Upper lobe of left lung (tissue), 6 donors: ENCODE results near the gene MAP4K2. TPM values are rescaled to one million over a fixed set of nuclear protein-coding genes. Genes with fewer than 3 reads are reported as not detected.
A peak's percentile ranks its signal among the peaks of the same experiment; 100 is the strongest.

Experiments
- ATAC-seq, 2 donors: fragments of 200-7000 bp; cut with Tn5 transposase; one replicate each; pipeline ENCODE4 v1.9.1; 2022; ENCODE audit warnings: mild to moderate bottlenecking in 2 of 2, moderate library complexity in 2 of 2; ENCODE audit not compliant: low FRiP score in 2 of 2
- DNase-seq, 2 donors: peaks; one replicate each; pipeline ENCODE4 v3.0.0-alpha.2; 2019 to 2020
- H3K27ac ChIP-seq, 4 donors: fragments of 200-600 bp; sonication (generic); one replicate each; pipeline ENCODE4 v1.5.1; 2016 to 2019
- H3K27me3 ChIP-seq, 4 donors: fragments of 200-600 bp; sonication (generic); one replicate each; pipeline ENCODE4 v1.5.1; 2017 to 2019
- H3K36me3 ChIP-seq, 4 donors: fragments of 200-600 bp; sonication (generic); one replicate each; pipeline ENCODE4 v1.5.1; 2016 to 2019
- H3K4me1 ChIP-seq, 4 donors: fragments of 200-600 bp; sonication (generic); one replicate each; pipeline ENCODE4 v1.5.1; 2018 to 2019
- H3K4me3 ChIP-seq, 4 donors: fragments of 200-600 bp; sonication (generic); one replicate each; pipeline ENCODE4 v1.5.1; 2017 to 2019; ENCODE audit warnings: mild to moderate bottlenecking in 2 of 4, moderate library complexity in 1 of 4
- H3K9me3 ChIP-seq, 4 donors: fragments of 200-600 bp; sonication (generic); one replicate each; pipeline ENCODE4 v1.5.1; 2018 to 2019
- CTCF ChIP-seq, 6 experiments: fragments of 450-650 bp in 4 of 6; fragments of 200-600 bp in 2 of 6; sonication (generic) in 2 of 6; IDR thresholded peaks; one replicate each; pipeline ENCODE4 v1.5.1; 2016 to 2019; ENCODE audit warnings: antibody characterized with exemption in 6 of 6
- EP300 ChIP-seq, 4 donors: sonication (generic); formaldehyde crosslinking; IDR thresholded peaks; one replicate each; pipeline ENCODE4 v1.5.1; 2017; ENCODE audit warnings: antibody characterized with exemption in 4 of 4, control low read depth in 2 of 4
- POLR2A ChIP-seq, 4 donors: fragments of 450-650 bp; IDR thresholded peaks; one replicate each; pipeline ENCODE4 v1.5.1; 2016 to 2017; ENCODE audit warnings: antibody characterized with exemption in 4 of 4, mild to moderate bottlenecking in 2 of 4
- POLR2AphosphoS5 ChIP-seq, 2 donors: sonication (generic); formaldehyde crosslinking; IDR thresholded peaks; one replicate each; pipeline ENCODE4 v1.5.1; 2017; ENCODE audit warnings: antibody characterized with exemption in 2 of 2
- WGBS, 2 donors: methylation state at CpG; one replicate each; pipeline ENCODE4 v1.1.5; 2017 to 2018; 5-methylcytosine and 5-hydroxymethylcytosine counted together
- total RNA-seq, 6 donors: library from RNA; depleted of rRNA in 4 of 6; stranded (reverse); fragments of >200 nt in 4 of 6; gene quantifications; one replicate each; pipeline versions ENCODE4 v1.1.0 to v1.2.1, GENCODE V29; 2016 to 2021
- donor health status: DM: no; HTN: no; CAD: no; lungs with moderate emphysema.
- donor health status: DM: no; HTN: yes; CAD: no; lungs with severe emphysema.

Gene MAP4K2
- total RNA-seq, 6 donors from 2014 or later: 19.0 to 84.7 (median 29.2) TPM

- no peak for TF ChIP-seq CTCF (IDR thresholded peaks at IDR 0.05)
- TF ChIP-seq POLR2AphosphoS5 (IDR thresholded peaks at IDR 0.05): no peak
- TF ChIP-seq POLR2A (IDR thresholded peaks at IDR 0.05): no peak
- no peak for TF ChIP-seq EP300 (IDR thresholded peaks at IDR 0.05)
- Histone ChIP-seq H3K36me3 (peaks cover 0 to 57% (median 34%) of the 10 kb centered on the region in 4 donors), H3K4me1 (peaks cover 0 to 3% (median 0%) of the 10 kb centered on the region in 4 donors), H3K4me3 (no peak overlapping the region), H3K27me3 (no peaks in the 10 kb centered on the region), H3K27ac (no peak overlapping the region), H3K9me3 (no peaks in the 10 kb centered on the region)
- DNase-seq (peak in 1 of 2 donors; percentile 45), ATAC-seq (peak; percentile 7 to 9)
- 81 to 92% methylated on average over 7 to 9 of the region's 9 CpGs for WGBS, 2 donors
Observed at GRCh38 chr11:64735725-64736259, 67.2 kb downstream of the MAP4K2 start.

Other genes starting within 250 kb of the MAP4K2 start
- gene SLC22A11, start 247.3 kb downstream of the MAP4K2 start, total RNA-seq: not detected
- not detected for gene SLC22A12, start 212.0 kb downstream of the MAP4K2 start, total RNA-seq
- 10 to 100 TPM in 1 of 6 donors, 1 to 10 TPM in 2, under 1 TPM in 1, not detected in 2; 0.59 to 21.6 (median 2.9) TPM for gene NRXN2, start 80.0 kb downstream of the MAP4K2 start, total RNA-seq
- 10 to 100 TPM; 20.5 to 80.7 (median 33.9) TPM for gene RASGRP2, start 59.1 kb downstream of the MAP4K2 start, total RNA-seq
- 1 to 10 TPM; 1.0 to 3.7 (median 1.5) TPM for gene PYGM, start 43.2 kb downstream of the MAP4K2 start, total RNA-seq
- gene SF1, start 24.7 kb downstream of the MAP4K2 start, total RNA-seq: 100 to 1,000 TPM; 231 to 625 (median 265) TPM
- gene MEN1, start 7.3 kb upstream of the MAP4K2 start, total RNA-seq: 10 to 100 TPM; 15.4 to 47.1 (median 24.4) TPM
- 10 to 100 TPM; 21.6 to 62.4 (median 26.0) TPM for gene CDC42BPG, start 41.4 kb upstream of the MAP4K2 start, total RNA-seq
- gene EHD1, start 75.4 kb upstream of the MAP4K2 start, total RNA-seq: 100 to 1,000 TPM in 4 of 6 donors, 10 to 100 TPM in 2; 43.0 to 167 (median 103) TPM
- 10 to 100 TPM; 24.6 to 59.2 (median 33.3) TPM for gene ATG2A, start 114.0 kb upstream of the MAP4K2 start, total RNA-seq
- 10 to 100 TPM; 21.0 to 48.1 (median 27.5) TPM for gene PPP2R5B, start 121.5 kb upstream of the MAP4K2 start, total RNA-seq
- gene GPHA2, start 132.7 kb upstream of the MAP4K2 start, total RNA-seq: not detected
- under 1 TPM in 1 of 6 donors, not detected in 5; 0.15 TPM for gene MAJIN, start 168.9 kb upstream of the MAP4K2 start, total RNA-seq
- 10 to 100 TPM in 1 of 6 donors, 1 to 10 TPM in 5; 1.7 to 36.7 (median 6.0) TPM for gene BATF2, start 193.8 kb upstream of the MAP4K2 start, total RNA-seq
- 100 to 1,000 TPM in 1 of 6 donors, 10 to 100 TPM in 5; 41.9 to 113 (median 81.2) TPM for gene ARL2, start 210.9 kb upstream of the MAP4K2 start, total RNA-seq
- 10 to 100 TPM; 14.7 to 32.1 (median 21.2) TPM for gene SNX15, start 224.2 kb upstream of the MAP4K2 start, total RNA-seq
- gene SAC3D1, start 238.0 kb upstream of the MAP4K2 start, total RNA-seq: 10 to 100 TPM in 5 of 6 donors, 1 to 10 TPM in 1; 9.1 to 18.9 (median 14.5) TPM